ENCODE results near the gene GABARAPL1. TPM values are rescaled to one million over a fixed set of nuclear protein-coding genes. Genes with fewer than 3 reads are reported as not detected.
"Not testable (repeated sequence)": the region's sequence is repeated elsewhere in the genome, so short reads cannot be mapped to it uniquely, and the experiment has no call there.

GABARAPL1 gene
- total RNA-seq, 2 donors from 2014 or later: 86.1 to 114 TPM

GRCh38 chr12:10179776-10180181, 32.9 kb upstream of the GABARAPL1 start:
- H3K36me3 ChIP-seq: no peaks in the 10 kb centered on the region
- no peak overlapping the region for H3K4me3 ChIP-seq
- DNase-seq (ENCODE audit: low spot score): no peak
- H3K27me3 ChIP-seq (replicated peaks; ENCODE audit: insufficient read depth): no peaks in the 10 kb centered on the region
- no peak overlapping the region for H3K27ac ChIP-seq
- no peaks in the 10 kb centered on the region for H3K9me3 ChIP-seq
- no peaks in the 10 kb centered on the region for H3K4me1 ChIP-seq (ENCODE audit: control insufficient read depth in 1 of 2, low read depth in 2 of 2)
- TF ChIP-seq CTCF (IDR thresholded peaks at IDR 0.05): no peak
- no peak for ATAC-seq (ENCODE audit: insufficient number of reproducible peaks, low FRiP score, low read depth)

DNA sequence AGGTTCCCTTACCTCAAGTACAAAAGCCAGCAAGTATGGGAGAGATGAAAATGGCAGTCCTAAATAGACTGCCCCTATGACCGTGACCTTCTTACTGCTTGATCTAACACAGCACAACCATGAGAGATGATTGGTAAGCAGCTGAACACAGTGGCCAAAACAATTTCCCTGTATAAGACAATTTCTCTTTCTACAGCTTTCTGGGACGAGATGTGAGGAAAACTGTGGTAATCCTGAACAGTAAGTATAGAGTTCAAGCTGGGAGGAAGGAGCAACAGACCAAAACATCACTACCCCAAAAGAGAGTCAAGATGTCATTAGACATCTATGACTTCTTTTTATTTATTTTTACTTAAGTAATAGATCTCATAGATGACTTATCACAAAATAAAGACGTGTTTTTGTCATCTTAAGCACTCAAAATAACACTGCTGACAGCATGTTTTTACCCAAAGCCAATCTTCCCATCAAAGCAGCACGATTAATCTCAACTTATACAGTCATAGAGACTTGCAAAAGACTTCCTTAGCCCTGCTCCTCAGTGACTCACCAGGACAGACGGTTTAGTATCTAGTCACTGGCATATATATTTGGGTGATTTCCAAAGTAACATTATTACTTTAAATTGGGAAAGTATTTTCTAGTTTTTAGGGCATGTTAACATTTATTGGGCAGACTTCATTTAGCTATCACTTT, 30.2 kb upstream of the GABARAPL1 start:
- TF ChIP-seq CTCF (IDR thresholded peaks at IDR 0.05): no peak
- Histone ChIP-seq H3K27me3 (replicated peaks; ENCODE audit: insufficient read depth) (no peaks in the 10 kb centered on the region), H3K27ac (no peak overlapping the region), H3K36me3 (no peaks in the 10 kb centered on the region), H3K9me3 (no peaks in the 10 kb centered on the region), H3K4me1 (ENCODE audit: control insufficient read depth in 1 of 2, low read depth in 2 of 2) (no peaks in the 10 kb centered on the region), H3K4me3 (no peak overlapping the region)
- no peak for DNase-seq (ENCODE audit: low spot score)
- no peak for ATAC-seq (ENCODE audit: insufficient number of reproducible peaks, low FRiP score, low read depth)

DNA sequence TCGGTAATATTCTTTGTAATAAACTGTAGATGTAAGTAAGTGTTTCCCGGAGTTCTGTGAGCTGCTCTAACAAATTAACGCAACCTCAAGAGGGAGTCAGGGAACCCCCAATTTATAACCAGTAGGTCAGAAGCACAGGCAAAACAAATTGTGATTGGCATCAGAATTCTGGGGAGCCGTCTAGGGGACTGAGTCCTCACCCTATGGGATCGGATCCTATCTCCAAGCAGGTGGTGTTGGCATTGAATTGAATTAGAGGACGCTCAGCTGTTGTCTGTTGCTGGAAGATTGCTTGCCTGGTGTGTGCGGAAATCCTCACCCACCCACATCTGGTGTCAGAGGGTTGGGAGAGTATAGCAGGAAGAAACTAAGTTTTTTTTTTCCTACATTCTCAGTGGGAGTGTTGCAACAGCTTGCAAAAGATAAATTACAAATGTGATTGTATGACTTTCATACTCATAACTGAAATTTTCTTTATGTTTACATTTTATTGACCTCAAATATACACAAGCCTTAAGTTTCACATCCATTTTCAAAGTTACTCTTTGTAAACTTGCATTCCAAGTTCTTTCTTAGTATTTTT, 28.3 kb upstream of the GABARAPL1 start:
- no peak for ATAC-seq (ENCODE audit: insufficient number of reproducible peaks, low FRiP score, low read depth)
- Histone ChIP-seq H3K27me3 (replicated peaks; ENCODE audit: insufficient read depth) (no peaks in the 10 kb centered on the region), H3K36me3 (no peaks in the 10 kb centered on the region), H3K4me1 (ENCODE audit: control insufficient read depth in 1 of 2, low read depth in 2 of 2) (no peaks in the 10 kb centered on the region), H3K27ac (no peak overlapping the region), H3K9me3 (no peaks in the 10 kb centered on the region), H3K4me3 (no peak overlapping the region)
- DNase-seq (ENCODE audit: low spot score): no peak
- TF ChIP-seq CTCF (IDR thresholded peaks at IDR 0.05): no peak

- DNase-seq (ENCODE audit: low spot score) (no peak), ATAC-seq (ENCODE audit: insufficient number of reproducible peaks, low FRiP score, low read depth) (no peak)
- Histone ChIP-seq H3K27me3 (replicated peaks; ENCODE audit: insufficient read depth) (no peaks in the 10 kb centered on the region), H3K9me3 (no peaks in the 10 kb centered on the region), H3K36me3 (no peaks in the 10 kb centered on the region), H3K27ac (no peak overlapping the region), H3K4me1 (ENCODE audit: control insufficient read depth in 1 of 2, low read depth in 2 of 2) (no peaks in the 10 kb centered on the region), H3K4me3 (no peak overlapping the region)
- TF ChIP-seq CTCF (IDR thresholded peaks at IDR 0.05): no peak
Observed at GRCh38 chr12:10186299-10186698, 26.4 kb upstream of the GABARAPL1 start.

GRCh38 chr12:10186958-10187357, 25.7 kb upstream of the GABARAPL1 start:
- ATAC-seq (ENCODE audit: insufficient number of reproducible peaks, low FRiP score, low read depth); H3K36me3 ChIP-seq; H3K27ac ChIP-seq; H3K4me3 ChIP-seq; H3K9me3 ChIP-seq; H3K27me3 ChIP-seq (replicated peaks; ENCODE audit: insufficient read depth); H3K4me1 ChIP-seq (ENCODE audit: control insufficient read depth in 1 of 2, low read depth in 2 of 2); DNase-seq (ENCODE audit: low spot score): not testable (repeated sequence)

Measured in thoracic aorta (tissue), 2 donors.